A549 (cell line): ENCODE measurements around the gene TFF1. TPM values are rescaled to one million over a fixed set of nuclear protein-coding genes. Genes with fewer than 3 reads are reported as not detected.

ENCODE experiments used
- ATAC-seq, 2 experiments: fragments of 200-7000 bp in 1 of 2; fragments of >200 bp in 1 of 2; cut with Nextera tagmentation in 1 of 2; cut with Tn5 transposase in 1 of 2; 3 replicates each; pipeline versions ENCODE4 v1.8.0 to v1.9.1; 2018 to 2020; ENCODE audit warnings: mild to moderate bottlenecking in 1 of 2, moderate library complexity in 1 of 2
- CTCF ChIA-PET: fragments of 300-600 bp; sonication (Branson Sonifier 250); formaldehyde crosslinking; extraction: SDS; loops from one replicate; lab custom pipeline; 2021; ENCODE audit warnings: antibody characterized with exemption, inconsistent platforms; lab: Yijun Ruan, JAX
- POLR2A ChIA-PET: fragments of 350-600 bp; formaldehyde crosslinking; extraction: SDS; loops from one replicate; lab custom pipeline; 2021; ENCODE audit warnings: antibody characterized with exemption, inconsistent platforms; lab: Yijun Ruan, JAX
- DNase-seq, 2 experiments: peaks; one replicate each; pipeline versions ENCODE4 v3.0.0 to v3.0.0-alpha.2; 2011 to 2016; ENCODE audit warnings: low read depth in 1 of 2, low spot score in 1 of 2
- FAIRE-seq: peaks from 2 replicates; lab custom pipeline; 2011; peaks lifted over from hg19 to GRCh38; lab: Jason Lieb, UNC
- H3K27ac ChIP-seq, 2 experiments: fragments of >200 bp; sonication (Bioruptor Twin); formaldehyde crosslinking; 3 replicates each; pipeline ENCODE4 v1.5.1; 2016 to 2017
- H3K4me1 ChIP-seq: fragments of >200 bp; sonication (Bioruptor Twin); formaldehyde crosslinking; 3 replicates; pipeline ENCODE4 v1.6.1; 2016
- H3K4me2 ChIP-seq: fragments of >200 bp; sonication (Bioruptor Twin); formaldehyde crosslinking; 3 replicates; pipeline ENCODE4 v1.6.1; 2016
- H3K4me3 ChIP-seq: fragments of >200 bp; sonication (Bioruptor Twin); formaldehyde crosslinking; 3 replicates; pipeline ENCODE4 v1.5.1; 2016
- H3K9me3 ChIP-seq: fragments of >200 bp; sonication (Bioruptor Twin); formaldehyde crosslinking; 3 replicates; pipeline ENCODE4 v1.6.1; 2016
- ATOH8 ChIP-seq: fragments of 250-450 bp; sonication (Bioruptor Pico); IDR thresholded peaks from 2 replicates; pipeline ENCODE4 v1.5.0; 2020; ENCODE audit warnings: low read depth, mild to moderate bottlenecking, moderate library complexity
- CEBPB ChIP-seq, 2 experiments: fragments of >200 bp in 1 of 2; sonication (Bioruptor Twin) in 1 of 2; formaldehyde crosslinking in 1 of 2; IDR thresholded peaks; 2 replicates each; pipeline ENCODE4 v1.6.1; 2012 to 2016
- CHD2 ChIP-seq: fragments of 150-350 bp; IDR thresholded peaks from 2 replicates; pipeline ENCODE4 v1.6.1; 2014; ENCODE audit warnings: low read length; ENCODE audit not compliant: partially characterized antibody
- E2F6 ChIP-seq: IDR thresholded peaks from 2 replicates; pipeline ENCODE4 v1.6.1; 2012; ENCODE audit warnings: low read depth, borderline replicate concordance
- EHF ChIP-seq: fragments of 250-450 bp; sonication (Bioruptor Pico); IDR thresholded peaks from 2 replicates; pipeline ENCODE4 v1.5.0; 2020; ENCODE audit warnings: mild to moderate bottlenecking
- ELK1 ChIP-seq: fragments of 150-350 bp; IDR thresholded peaks from 2 replicates; pipeline ENCODE4 v1.6.1; 2014; ENCODE audit warnings: low read depth, mild to moderate bottlenecking, low read length
- EP300 ChIP-seq, 2 experiments: fragments of >200 bp; sonication (Bioruptor Twin); formaldehyde crosslinking; IDR thresholded peaks; 2 replicates in 1 of 2; 3 replicates in 1 of 2; pipeline ENCODE4 v1.6.1; 2016 to 2017
- FOSL2 ChIP-seq, 2 experiments: fragments of 450-650 bp in 1 of 2; fragments of >200 bp in 1 of 2; sonication (Bioruptor Twin) in 1 of 2; formaldehyde crosslinking; IDR thresholded peaks; 2 replicates each; pipeline versions ENCODE4 v1.5.0 to v1.6.1; 2016 to 2020; ENCODE audit warnings: mild to moderate bottlenecking in 1 of 2, moderate library complexity in 1 of 2
- HEYL ChIP-seq: fragments of 250-450 bp; sonication (Bioruptor Pico); IDR thresholded peaks from 2 replicates; pipeline ENCODE4 v1.8.0; 2021; ENCODE audit warnings: mild to moderate bottlenecking, moderate library complexity
- HOXB5 ChIP-seq: fragments of 250-450 bp; sonication (Bioruptor Pico); IDR thresholded peaks from 2 replicates; pipeline ENCODE4 v1.5.0; 2020; ENCODE audit warnings: mild to moderate bottlenecking, moderate library complexity
- MAFK ChIP-seq: fragments of 450-650 bp; IDR thresholded peaks from 2 replicates; pipeline ENCODE4 v1.6.1; 2014; ENCODE audit not compliant: partially characterized antibody
- MYC ChIP-seq: IDR thresholded peaks from 2 replicates; pipeline ENCODE4 v1.6.1; 2012; ENCODE audit warnings: mild to moderate bottlenecking, inconsistent platforms, low read length, improper control_type of control experiment, borderline replicate concordance
- NR3C1 ChIP-seq: fragments of >200 bp; sonication (Bioruptor Twin); formaldehyde crosslinking; IDR thresholded peaks from 3 replicates; pipeline ENCODE4 v1.6.1; 2017
- PHF8 ChIP-seq: fragments of 200-600 bp; sonication (generic); IDR thresholded peaks from 2 replicates; pipeline ENCODE4 v1.6.1; 2016; ENCODE audit warnings: low read depth, mild to moderate bottlenecking, antibody characterized with exemption, moderate library complexity, borderline replicate concordance
- POLR2A ChIP-seq: IDR thresholded peaks from 2 replicates; pipeline ENCODE4 v1.6.1; 2012; ENCODE audit warnings: mild to moderate bottlenecking, low read length
- POLR2AphosphoS2 ChIP-seq: conservative IDR thresholded peaks from 2 replicates; pipeline ENCODE4 v1.6.1; 2012; ENCODE audit warnings: low read length, improper control_type of control experiment, inconsistent platforms
- RARB ChIP-seq: fragments of 250-450 bp; sonication (Bioruptor Pico); IDR thresholded peaks from 2 replicates; pipeline ENCODE4 v1.8.0; 2021; ENCODE audit warnings: mild to moderate bottlenecking, moderate library complexity
- SREBF2 ChIP-seq: fragments of 450-650 bp; IDR thresholded peaks from 2 replicates; pipeline ENCODE4 v1.6.1; 2014; ENCODE audit warnings: mild to moderate bottlenecking, moderate library complexity
- TFCP2L1 ChIP-seq: fragments of 250-450 bp; sonication (Bioruptor Pico); IDR thresholded peaks from 2 replicates; pipeline ENCODE4 v1.5.0; 2021; ENCODE audit warnings: mild to moderate bottlenecking
- ZNF302 ChIP-seq: fragments of 250-450 bp; sonication (Bioruptor Pico); IDR thresholded peaks from 2 replicates; pipeline ENCODE4 v1.9.0; 2021; ENCODE audit warnings: inconsistent platforms, mild to moderate bottlenecking, moderate library complexity
- ZSCAN20 ChIP-seq: fragments of 250-450 bp; sonication (Bioruptor Pico); IDR thresholded peaks from 2 replicates; pipeline ENCODE4 v1.8.0; 2022; ENCODE audit warnings: mild to moderate bottlenecking, moderate library complexity
- WGBS: methylation state at CpG from one replicate; pipeline ENCODE4 v1.1.6; 2017; ENCODE audit errors: missing lambda C conversion rate; 5-methylcytosine and 5-hydroxymethylcytosine counted together
- polyA plus RNA-seq, 4 experiments: library from polyadenylated mRNA; depleted of rRNA in 3 of 4; stranded (reverse); fragments of >200 nt; fragmentation: RNase III in 1 of 4; extraction: RNeasy Plus Mini Kit Qiagen cat#74134 plus additional on column Dnase treatment in 1 of 4; gene quantifications; 2 replicates in 3 of 4; 3 replicates in 1 of 4; pipeline ENCODE4 v1.2.3, GENCODE V29; 2011 to 2017

TFF1 gene
- polyA plus RNA-seq, 2 of the 4 experiments (the other 2 are of a cell fraction): 1.0 to 5.8 TPM

DNA sequence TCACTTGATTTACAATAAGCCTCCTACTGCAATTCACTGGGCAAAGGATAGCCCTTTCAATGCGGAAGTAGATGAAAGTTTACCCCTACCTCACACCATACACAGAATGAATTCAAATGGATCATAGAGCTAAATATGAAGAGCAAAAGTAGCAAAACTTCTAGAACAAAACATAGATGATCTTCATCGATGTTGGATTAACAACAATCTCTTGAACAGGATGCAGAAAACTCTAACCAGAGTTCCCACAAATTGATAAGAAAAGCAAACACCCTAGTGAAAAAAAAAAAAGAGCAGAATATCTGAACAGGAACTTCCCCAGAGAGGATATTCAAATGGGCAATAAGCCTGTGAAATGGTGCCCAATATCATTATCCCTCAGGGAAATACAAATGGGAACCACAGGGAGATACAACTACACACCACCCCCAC lies 35.5 kb upstream of the TFF1 start:
- FAIRE-seq: no peak
- no peak for DNase-seq
- TF ChIP-seq NR3C1 (no peak), SREBF2 (no peak), ZSCAN20 (CRISPR knock-in tag) (no peak), ELK1 (no peak), PHF8 (no peak)
- TF ChIP-seq, all 56 proteins: peak for 0
- CTCF ChIA-PET: interaction anchor here (0.7 kb wide), 1 partner anchor 8 kb away, joined by 3 read pairs; no protein-coding TSS in a partner anchor
- no peak for ATAC-seq
- Histone ChIP-seq H3K4me2 (no peak overlapping the region), H3K9me3 (no peaks in the 10 kb centered on the region), H3K4me3 (no peak overlapping the region), H3K4me1 (no peaks in the 10 kb centered on the region), H3K27ac (no peak overlapping the region)
- 42% methylated on average over 2 of the region's 2 CpGs for WGBS
- POLR2A ChIA-PET: no interaction called here

GRCh38 chr21:42401154-42401553 lies 34.8 kb upstream of the TFF1 start:
- H3K27ac ChIP-seq: no peak overlapping the region
- ChIA-PET CTCF (interaction anchor here (0.7 to 2.2 kb wide), 2 partner anchors 7 to 11 kb away, joined by 3 to 6 read pairs; no protein-coding TSS in a partner anchor), POLR2A (no interaction called here)
- H3K4me3 ChIP-seq: no peak overlapping the region
- FAIRE-seq (no peak), ATAC-seq (no peak), DNase-seq (no peak)
- no peak overlapping the region for H3K4me2 ChIP-seq
- H3K9me3 ChIP-seq: no peaks in the 10 kb centered on the region
- H3K4me1 ChIP-seq: no peaks in the 10 kb centered on the region
- TF ChIP-seq CEBPB (IDR thresholded peaks at IDR 0.05): no peak
- no peak for TF ChIP-seq EP300 (IDR thresholded peaks at IDR 0.05)
- 33% methylated on average over 3 of the region's 3 CpGs for WGBS

- no peak for TF ChIP-seq NR3C1
- no peak for TF ChIP-seq FOSL2 (IDR thresholded peaks at IDR 0.05)
- no peak for TF ChIP-seq FOSL2 (CRISPR knock-in tag; IDR thresholded peaks at IDR 0.05)
- no peak for TF ChIP-seq HEYL
- no peak for TF ChIP-seq ZNF302 (CRISPR knock-in tag)
- no peak for TF ChIP-seq POLR2AphosphoS2
- TF ChIP-seq CHD2: no peak
- no peak for TF ChIP-seq RARB
- TF ChIP-seq ELK1: no peak
- TF ChIP-seq EHF: no peak
- no peak for TF ChIP-seq MAFK
- no peak for TF ChIP-seq HOXB5 (CRISPR knock-in tag)
- no peak for TF ChIP-seq MYC
- no peak for TF ChIP-seq E2F6
- TF ChIP-seq POLR2A: no peak
- no peak for TF ChIP-seq ATOH8 (CRISPR knock-in tag)
- no peak for TF ChIP-seq TFCP2L1
- TF ChIP-seq ZSCAN20 (CRISPR knock-in tag): no peak
- no peak overlapping the region for H3K4me2 ChIP-seq
- ATAC-seq (no peak), FAIRE-seq (no peak), DNase-seq (no peak)
- POLR2A ChIA-PET: no interaction called here
- no peak overlapping the region for H3K27ac ChIP-seq
- CTCF ChIA-PET: interaction anchor here (2.2 kb wide), 1 partner anchor 11 kb away, joined by 6 read pairs; no protein-coding TSS in a partner anchor
- H3K4me1 ChIP-seq: no peaks in the 10 kb centered on the region
- WGBS: 58% methylated on average over 4 of the region's 4 CpGs
- H3K4me3 ChIP-seq: no peak overlapping the region
- H3K9me3 ChIP-seq: no peaks in the 10 kb centered on the region
Measured at GRCh38 chr21:42400525-42400924, 34.2 kb upstream of the TFF1 start.
